H1 (cell line): ENCODE data around the gene TTLL9. TPM values are rescaled to one million over a fixed set of nuclear protein-coding genes. Genes with fewer than 3 reads are reported as not detected.
A peak's percentile ranks its signal among the peaks of the same experiment; 100 is the strongest.

Source experiments
- CTCF ChIA-PET: fragments of 300-600 bp; sonication (Branson Sonifier 250); formaldehyde crosslinking; loops from one replicate; lab custom pipeline; 2021; ENCODE audit not compliant: partially characterized antibody; lab: Charles Lee
- POLR2A ChIA-PET: fragments of 300-600 bp; sonication (Branson Sonifier 250); formaldehyde crosslinking; loops from one replicate; lab custom pipeline; 2021; ENCODE audit warnings: inconsistent platforms; ENCODE audit not compliant: partially characterized antibody; lab: Charles Lee
- DNase-seq, 2 experiments: peaks; one replicate each; pipeline versions ENCODE4 v3.0.0 to v3.0.0-alpha.2; 2010 to 2022; ENCODE audit warnings: low spot score in 2 of 2, low read depth in 1 of 2, mixed read lengths in 1 of 2
- FAIRE-seq: peaks from 2 replicates; lab custom pipeline; 2011; peaks lifted over from hg19 to GRCh38; lab: Jason Lieb, UNC
- H2AFZ ChIP-seq: 2 replicates; pipeline ENCODE4 v1.8.1; 2012; ENCODE audit warnings: low read length, inconsistent platforms
- H2AK5ac ChIP-seq: 2 replicates; pipeline ENCODE4 v1.6.1; 2013; ENCODE audit warnings: low read depth, low read length
- H2BK120ac ChIP-seq: replicated peaks from 2 replicates; pipeline ENCODE3; 2013; ENCODE audit warnings: low read depth, low read length, inconsistent platforms
- H2BK12ac ChIP-seq: 2 replicates; pipeline ENCODE4 v1.6.1; 2013; ENCODE audit warnings: low read depth, low read length
- H2BK15ac ChIP-seq: 2 replicates; pipeline ENCODE4 v1.6.1; 2013; ENCODE audit warnings: low read length
- H2BK20ac ChIP-seq: 2 replicates; pipeline ENCODE4 v1.6.1; 2013; ENCODE audit warnings: low read length
- H2BK5ac ChIP-seq: 2 replicates; pipeline ENCODE4 v1.6.1; 2013; ENCODE audit warnings: low read depth, low read length
- H3K14ac ChIP-seq: 2 replicates; pipeline ENCODE4 v1.6.1; 2013; ENCODE audit warnings: inconsistent platforms; ENCODE audit not compliant: insufficient read length
- H3K18ac ChIP-seq: 2 replicates; pipeline ENCODE4 v1.6.1; 2013; ENCODE audit warnings: low read length; ENCODE audit errors: extremely low read depth
- H3K23ac ChIP-seq: 2 replicates; pipeline ENCODE4 v1.6.1; 2013; ENCODE audit warnings: inconsistent platforms; ENCODE audit not compliant: insufficient read length
- H3K23me2 ChIP-seq: 2 replicates; pipeline ENCODE4 v1.6.1; 2013; ENCODE audit warnings: low read depth, low read length
- H3K27ac ChIP-seq: 2 replicates; pipeline ENCODE4 v1.6.1; 2011; ENCODE audit warnings: low read depth, low read length, inconsistent platforms
- H3K27me3 ChIP-seq, 4 experiments: replicated peaks in 1 of 4; 1 replicate in 1 of 4; 2 replicates in 3 of 4; pipeline versions ENCODE4 v1.6.1 to v1.8.1; 2011 to 2013; ENCODE audit warnings: low read length in 3 of 4, mild to moderate bottlenecking in 3 of 4, inconsistent platforms in 2 of 4, mixed read lengths in 2 of 4, moderate library complexity in 1 of 4; ENCODE audit not compliant: control insufficient read depth in 3 of 4, insufficient read depth in 3 of 4; ENCODE audit errors: extremely low read depth in 1 of 4
- H3K36me3 ChIP-seq, 4 experiments: 2 replicates each; pipeline versions ENCODE4 v1.6.1 to v1.8.1; 2011 to 2013; ENCODE audit warnings: mild to moderate bottlenecking in 4 of 4, low read length in 3 of 4, moderate library complexity in 2 of 4, control low read depth in 1 of 4, inconsistent platforms in 1 of 4; ENCODE audit not compliant: insufficient read depth in 4 of 4, control insufficient read depth in 2 of 4
- H3K4ac ChIP-seq: replicated peaks from 2 replicates; pipeline ENCODE3; 2013; ENCODE audit warnings: low read length, low read depth, mixed read lengths, inconsistent platforms; ENCODE audit not compliant: insufficient read length
- H3K4me1 ChIP-seq, 4 experiments: replicated peaks in 1 of 4; 1 replicate in 1 of 4; 2 replicates in 3 of 4; pipeline versions ENCODE4 v1.6.1 to v1.8.1; 2011 to 2013; ENCODE audit warnings: low read length in 3 of 4, inconsistent platforms in 2 of 4, mixed read lengths in 1 of 4; ENCODE audit not compliant: insufficient read depth in 4 of 4, control insufficient read depth in 3 of 4
- H3K4me2 ChIP-seq, 2 experiments: 2 replicates each; pipeline versions ENCODE4 v1.6.1 to v1.8.1; 2011 to 2013; ENCODE audit warnings: low read depth in 2 of 2, low read length in 2 of 2, control low read depth in 1 of 2, inconsistent platforms in 1 of 2, mild to moderate bottlenecking in 1 of 2; ENCODE audit not compliant: insufficient read depth in 1 of 2
- H3K4me3 ChIP-seq, 4 experiments: fragments of 200-600, 300-600 bp in 1 of 4; sonication (generic), shearing (Covaris generic), sonication (Bioruptor Twin) in 1 of 4; 2 replicates each; pipeline versions ENCODE4 v1.5.1 to v1.8.1; 2011 to 2016; ENCODE audit warnings: low read length in 4 of 4, low read depth in 3 of 4, control low read depth in 2 of 4, inconsistent platforms in 2 of 4, mild to moderate bottlenecking in 2 of 4, mixed read lengths in 1 of 4, moderate library complexity in 1 of 4; ENCODE audit not compliant: insufficient read depth in 2 of 4; ENCODE audit errors: extremely low read depth in 1 of 4
- H3K56ac ChIP-seq: replicated peaks from 2 replicates; pipeline ENCODE3; 2013; ENCODE audit warnings: low read depth, mild to moderate bottlenecking, mixed read lengths, low read length, inconsistent platforms; ENCODE audit not compliant: insufficient read length
- H3K79me1 ChIP-seq: 2 replicates; pipeline ENCODE4 v1.6.1; 2013; ENCODE audit warnings: low read depth, low read length, control low read depth
- H3K79me2 ChIP-seq, 2 experiments: 2 replicates each; pipeline versions ENCODE4 v1.6.1 to v1.8.1; 2012 to 2013; ENCODE audit warnings: low read length in 2 of 2, mild to moderate bottlenecking in 2 of 2, inconsistent platforms in 1 of 2; ENCODE audit not compliant: insufficient read depth in 2 of 2, control insufficient read depth in 1 of 2
- H3K9ac ChIP-seq, 4 experiments: replicated peaks in 1 of 4; 1 replicate in 1 of 4; 2 replicates in 3 of 4; pipeline versions ENCODE4 v1.6.1 to v1.8.1; 2011 to 2013; ENCODE audit warnings: low read depth in 3 of 4, low read length in 3 of 4, control low read depth in 2 of 4, mild to moderate bottlenecking in 2 of 4, moderate library complexity in 2 of 4, inconsistent platforms in 1 of 4; ENCODE audit errors: extremely low read depth in 1 of 4
- H3K9me3 ChIP-seq, 2 experiments: 2 replicates each; pipeline versions ENCODE4 v1.6.1 to v1.8.1; 2012 to 2013; ENCODE audit warnings: mild to moderate bottlenecking in 2 of 2, moderate library complexity in 2 of 2, control low read depth in 1 of 2, inconsistent platforms in 1 of 2, low read depth in 1 of 2, low read length in 1 of 2, mixed read lengths in 1 of 2; ENCODE audit not compliant: insufficient read depth in 2 of 2
- H4K20me1 ChIP-seq, 2 experiments: replicated peaks in 1 of 2; 2 replicates each; pipeline versions ENCODE3 to v1.8.1; 2011 to 2013; ENCODE audit warnings: inconsistent platforms in 2 of 2, low read length in 2 of 2, mild to moderate bottlenecking in 1 of 2; ENCODE audit not compliant: insufficient read depth in 2 of 2, control insufficient read depth in 1 of 2
- H4K5ac ChIP-seq: 2 replicates; pipeline ENCODE4 v1.6.1; 2013; ENCODE audit warnings: low read length, low read depth, mixed read lengths, inconsistent platforms; ENCODE audit not compliant: insufficient read length
- H4K8ac ChIP-seq: 2 replicates; pipeline ENCODE4 v1.8.0; 2013; ENCODE audit warnings: mild to moderate bottlenecking, moderate library complexity, low read length, inconsistent platforms; ENCODE audit not compliant: insufficient read depth; ENCODE audit errors: extremely low read depth
- H4K91ac ChIP-seq: replicated peaks from 2 replicates; pipeline ENCODE3; 2013; ENCODE audit warnings: low read length, mixed read lengths, inconsistent platforms; ENCODE audit not compliant: insufficient read length
- MAFK ChIP-seq: IDR thresholded peaks from 2 replicates; pipeline ENCODE4 v1.6.1; 2012; ENCODE audit warnings: low read depth, mild to moderate bottlenecking, improper control_type of control experiment, low read length
- SIN3A ChIP-seq, 2 experiments: IDR thresholded peaks in 1 of 2; conservative IDR thresholded peaks in 1 of 2; 2 replicates each; pipeline ENCODE4 v1.6.1; 2011 to 2012; ENCODE audit warnings: low read length in 2 of 2, improper control_type of control experiment in 1 of 2, low read depth in 1 of 2, mild to moderate bottlenecking in 1 of 2
- WGBS, 2 experiments: shearing (Covaris generic) in 1 of 2; methylation state at CpG; one replicate each; pipeline versions ENCODE4 v1.1.6 to v1.1.7; 2013 to 2015; ENCODE audit warnings: low lambda C conversion rate in 2 of 2, mixed read lengths in 2 of 2, inconsistent platforms in 1 of 2, low coverage in 1 of 2, missing lambda C conversion rate in 1 of 2; ENCODE audit not compliant: insufficient replicate concordance in 2 of 2, insufficient coverage in 1 of 2, insufficient read length in 1 of 2; ENCODE audit errors: extremely low coverage in 1 of 2, missing lambda C conversion rate in 1 of 2; 5-methylcytosine and 5-hydroxymethylcytosine counted together
- polyA plus RNA-seq, 7 experiments: library from polyadenylated mRNA; depleted of rRNA in 3 of 7; stranded (reverse) in 5 of 7; unstranded in 2 of 7; fragments of >200 nt in 5 of 7; fragments of 200-250 nt in 2 of 7; gene quantifications; 1 replicate in 5 of 7; 2 replicates in 1 of 7; 4 replicates in 1 of 7; pipeline versions ENCODE4 v1.2.1 to v1.2.3, GENCODE V29; 2011 to 2013; ENCODE audit warnings: missing spikeins in 2 of 7, mixed read lengths in 2 of 7
- total RNA-seq: library from RNA; stranded (reverse); fragmentation: NEBNext Ultra II Directional; extraction: Animal tissue kit (Norgen Biotek cat#: 25700); gene quantifications from 2 replicates; pipeline ENCODE4 v1.2.1, GENCODE V29; 2021

The TTLL9 gene
- total and polyA plus RNA-seq, 2 of the 8 experiments (the other 6 are each of a cell fraction or from before 2014, with no cell fraction given), result 0.06 TPM; not detected in 1

DNA sequence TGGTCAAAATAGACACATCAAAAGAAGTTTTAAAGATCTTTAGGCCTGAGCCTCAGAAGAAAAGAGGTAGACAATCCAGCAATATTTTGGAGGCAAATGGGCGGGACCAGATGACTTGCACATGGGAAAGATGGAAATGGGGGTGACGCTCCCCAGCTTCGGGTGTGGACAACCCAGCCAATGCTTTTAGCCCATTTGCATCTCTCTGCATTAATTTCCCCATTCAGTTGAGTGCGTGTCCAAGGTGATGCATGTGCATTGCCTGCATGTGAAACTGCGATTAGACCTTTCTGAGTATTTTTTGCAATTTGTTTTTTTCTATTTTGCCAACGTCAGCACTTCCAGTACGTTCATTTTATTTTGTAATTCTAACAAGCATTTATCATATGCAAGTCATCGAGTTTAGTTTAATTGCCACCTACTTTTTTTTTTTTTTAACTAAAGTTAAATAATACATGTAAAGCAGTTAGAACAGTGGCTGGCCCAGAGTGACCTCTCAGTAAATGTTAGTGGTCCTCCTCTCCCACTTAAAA lies 57.3 kb downstream of the TTLL9 start:
- H2BK120ac ChIP-seq, result no peak overlapping the region
- no peak overlapping the region for H3K4me3 ChIP-seq
- H3K9ac ChIP-seq, result no peak overlapping the region
- CTCF ChIA-PET, result interaction anchor here (0.6 to 1.1 kb wide), 3 partner anchors 24 to 76 kb away, joined by 3 read pairs; partner anchors contain the start of gene PDRG1
- H3K4me1 ChIP-seq, result peaks cover 0 to 5% (median 4%) of the 10 kb centered on the region in 4 experiments; a peak in 4 of 7 replicates
- no peak overlapping the region for H3K18ac ChIP-seq
- H3K4me2 ChIP-seq, result no peak overlapping the region
- POLR2A ChIA-PET, result interaction anchor here (0.6 kb wide), 1 partner anchor 48 kb away, joined by 3 read pairs; no protein-coding TSS in a partner anchor
- no peaks in the 10 kb centered on the region for H4K20me1 ChIP-seq
- H2BK5ac ChIP-seq, result no peak overlapping the region
- H3K23me2 ChIP-seq, result no peaks in the 10 kb centered on the region
- H3K14ac ChIP-seq, result no peak overlapping the region
- H3K27me3 ChIP-seq, result no peaks in the 10 kb centered on the region; a peak in 1 of 7 replicates
- H2BK12ac ChIP-seq, result no peak overlapping the region
- no peaks in the 10 kb centered on the region for H3K9me3 ChIP-seq
- H3K23ac ChIP-seq, result no peak overlapping the region
- H3K4ac ChIP-seq, result no peak overlapping the region
- no peaks in the 10 kb centered on the region for H3K79me2 ChIP-seq
- H3K36me3 ChIP-seq, result no peaks in the 10 kb centered on the region
- FAIRE-seq, result peak; percentile 52
- H2AFZ ChIP-seq, result no peak overlapping the region
- no peak overlapping the region for H2BK20ac ChIP-seq
- no peak overlapping the region for H3K27ac ChIP-seq
- H2AK5ac ChIP-seq, result no peak overlapping the region
- WGBS, 2 experiments, result 89% methylated on average over 8 of the region's 8 CpGs; no CpG with 5 or more reads in 1 of the 2 experiments
- TF ChIP-seq MAFK, result peak; percentile 31; the same call in 1 of the 2 replicates
- TF ChIP-seq SIN3A (conservative IDR thresholded peaks at IDR 0.05 in 1 of 2, IDR thresholded peaks at IDR 0.05 in 1 of 2; ENCODE audit: low read depth in 1 of 2, low read length in 2 of 2), result no peak
- no peaks in the 10 kb centered on the region for H3K79me1 ChIP-seq
- no peak for DNase-seq
- H2BK15ac ChIP-seq, result no peak overlapping the region
- H4K91ac ChIP-seq, result no peak overlapping the region
- H4K5ac ChIP-seq, result no peak overlapping the region
- H4K8ac ChIP-seq, result no peak overlapping the region
- H3K56ac ChIP-seq, result no peak overlapping the region
